ENCODE results near the gene EPHA8.
A peak's percentile ranks its signal among the peaks of the same experiment; 100 is the strongest.

EPHA8 gene

GRCh38 chr1:22641247-22641646 is 78.0 kb downstream of the EPHA8 start:
- no peak for DNase-seq (ENCODE audit: low read depth in 1 of 2, low spot score in 1 of 2)
- in situ Hi-C loops (cut with HindIII; ENCODE audit: low pct_unique_long_range_greater_than_20kb, low sequenced_read_pairs), result no loop called here
- TF ChIP-seq JUND (IDR thresholded peaks at IDR 0.05; ENCODE audit: low read depth), result no peak

- no peak for TF ChIP-seq JUND (IDR thresholded peaks at IDR 0.05; ENCODE audit: low read depth)
- DNase-seq (ENCODE audit: low read depth in 1 of 2, low spot score in 1 of 2), result peak; percentile 48 to 59
- in situ Hi-C loops (cut with HindIII; ENCODE audit: low pct_unique_long_range_greater_than_20kb, low sequenced_read_pairs), result no loop called here
These were observed 78.8 kb downstream of the EPHA8 start for GRCh38 chr1:22641906-22642636.

- in situ Hi-C loops (cut with HindIII; ENCODE audit: low pct_unique_long_range_greater_than_20kb, low sequenced_read_pairs), result no loop called here
- TF ChIP-seq JUND (IDR thresholded peaks at IDR 0.05; ENCODE audit: low read depth), result no peak
- DNase-seq (ENCODE audit: low read depth in 1 of 2, low spot score in 1 of 2), result no peak
These were observed 80.1 kb downstream of the EPHA8 start, which contains the start of gene C1QC for GRCh38 chr1:22643381-22643780. C1QC (plus strand) TSS chr1:22643633; CDS start chr1:22644024, 391 bp downstream.

GRCh38 chr1:22643928-22644327 is 80.6 kb downstream of the EPHA8 start:
- in situ Hi-C loops (cut with HindIII; ENCODE audit: low pct_unique_long_range_greater_than_20kb, low sequenced_read_pairs), result no loop called here
- TF ChIP-seq JUND (IDR thresholded peaks at IDR 0.05; ENCODE audit: low read depth), result no peak
- DNase-seq (ENCODE audit: low read depth in 1 of 2, low spot score in 1 of 2), result no peak

- DNase-seq (ENCODE audit: low read depth in 1 of 2, low spot score in 1 of 2), result no peak
- in situ Hi-C loops (cut with HindIII; ENCODE audit: low pct_unique_long_range_greater_than_20kb, low sequenced_read_pairs), result no loop called here
- TF ChIP-seq JUND (IDR thresholded peaks at IDR 0.05; ENCODE audit: low read depth), result no peak
These were observed 82.6 kb downstream of the EPHA8 start for GRCh38 chr1:22645931-22646330.

- no peak for TF ChIP-seq JUND (IDR thresholded peaks at IDR 0.05; ENCODE audit: low read depth)
- DNase-seq (ENCODE audit: low read depth in 1 of 2, low spot score in 1 of 2), result no peak
- in situ Hi-C loops (cut with HindIII; ENCODE audit: low pct_unique_long_range_greater_than_20kb, low sequenced_read_pairs), result no loop called here
These were observed 83.1 kb downstream of the EPHA8 start for GRCh38 chr1:22646384-22646783.

GRCh38 chr1:22650089-22650693 is 86.9 kb downstream of the EPHA8 start:
- in situ Hi-C loops (cut with HindIII; ENCODE audit: low pct_unique_long_range_greater_than_20kb, low sequenced_read_pairs), result no loop called here
- DNase-seq (ENCODE audit: low read depth in 1 of 2, low spot score in 1 of 2), result no peak
- no peak for TF ChIP-seq JUND (IDR thresholded peaks at IDR 0.05; ENCODE audit: low read depth)

- TF ChIP-seq JUND (IDR thresholded peaks at IDR 0.05; ENCODE audit: low read depth), result no peak
- in situ Hi-C loops (cut with HindIII; ENCODE audit: low pct_unique_long_range_greater_than_20kb, low sequenced_read_pairs), result no loop called here
- DNase-seq (ENCODE audit: low read depth in 1 of 2, low spot score in 1 of 2), result no peak
These were observed 88.9 kb downstream of the EPHA8 start for GRCh38 chr1:22651941-22652856.

GRCh38 chr1:22652881-22653316 is 89.6 kb downstream of the EPHA8 start, which contains the start of gene C1QB:
C1QB (plus strand) TSS chr1:22653236; CDS start chr1:22659463, 6,227 bp downstream.
- DNase-seq (ENCODE audit: low read depth in 1 of 2, low spot score in 1 of 2), result no peak
- no peak for TF ChIP-seq JUND (IDR thresholded peaks at IDR 0.05; ENCODE audit: low read depth)
- in situ Hi-C loops (cut with HindIII; ENCODE audit: low pct_unique_long_range_greater_than_20kb, low sequenced_read_pairs), result no loop called here
